GM19467 (cell line): ENCODE data around the gene KCNIP4.

ENCODE experiments used
- ATAC-seq: cut with Tn5 transposase; IDR thresholded peaks from one replicate; pipeline ENCODE4 v1.9.1; 2021; ENCODE audit warnings: mild to moderate bottlenecking, moderate library complexity; ENCODE audit not compliant: unreplicated experiment

Gene KCNIP4

GRCh38 chr4:21596521-21596920 lies 352.1 kb downstream of the KCNIP4 start:
- ATAC-seq = no peak

- no peak for ATAC-seq
Observed at GRCh38 chr4:21593671-21594001, 354.9 kb downstream of the KCNIP4 start.

GRCh38 chr4:21592970-21593670 lies 355.5 kb downstream of the KCNIP4 start:
- no peak for ATAC-seq

GRCh38 chr4:21577056-21577455 lies 371.5 kb downstream of the KCNIP4 start:
- no peak for ATAC-seq

GRCh38 chr4:21571100-21571499 lies 377.5 kb downstream of the KCNIP4 start:
- no peak for ATAC-seq

GRCh38 chr4:21569638-21570037 lies 378.9 kb downstream of the KCNIP4 start:
- no peak for ATAC-seq

GRCh38 chr4:21555083-21555482 lies 393.5 kb downstream of the KCNIP4 start:
- no peak for ATAC-seq

GRCh38 chr4:21554500-21554899 lies 394.1 kb downstream of the KCNIP4 start:
- no peak for ATAC-seq

GRCh38 chr4:21554066-21554465 lies 394.5 kb downstream of the KCNIP4 start:
- no peak for ATAC-seq

- ATAC-seq = no peak
Observed at GRCh38 chr4:21552455-21552854, 396.1 kb downstream of the KCNIP4 start.

- no peak for ATAC-seq
Observed at GRCh38 chr4:21544955-21545354, 403.6 kb downstream of the KCNIP4 start.

- ATAC-seq = no peak
Observed at GRCh38 chr4:21544415-21544814, 404.2 kb downstream of the KCNIP4 start.

- no peak for ATAC-seq
Observed at GRCh38 chr4:21543514-21543913, 405.1 kb downstream of the KCNIP4 start.

GRCh38 chr4:21535898-21536297 lies 412.7 kb downstream of the KCNIP4 start:
- no peak for ATAC-seq

GRCh38 chr4:21531048-21531447 lies 417.5 kb downstream of the KCNIP4 start:
- ATAC-seq = no peak

- ATAC-seq = no peak
Observed at GRCh38 chr4:21529214-21529613, 419.4 kb downstream of the KCNIP4 start.

GRCh38 chr4:21522296-21522695 lies 426.3 kb downstream of the KCNIP4 start:
- ATAC-seq = no peak

- no peak for ATAC-seq
Observed at GRCh38 chr4:21517126-21517859, 431.3 kb downstream of the KCNIP4 start.

- no peak for ATAC-seq
Observed at GRCh38 chr4:21514022-21514694, 434.4 kb downstream of the KCNIP4 start.

- no peak for ATAC-seq
Observed at GRCh38 chr4:21512353-21512752, 436.2 kb downstream of the KCNIP4 start.

- no peak for ATAC-seq
Observed at GRCh38 chr4:21507439-21507838, 441.1 kb downstream of the KCNIP4 start.

- no peak for ATAC-seq
Observed at GRCh38 chr4:21490682-21491081, 457.9 kb downstream of the KCNIP4 start.
